SK-N-SH (cell line): ENCODE results near the gene BBS9. TPM values are rescaled to one million over a fixed set of nuclear protein-coding genes. Genes with fewer than 3 reads are reported as not detected.

Experiments used
- CTCF ChIA-PET: fragments of 300-600, 350-600 bp; formaldehyde crosslinking; extraction: SDS; loops from one replicate; lab custom pipeline; 2021; lab: Yijun Ruan, JAX
- POLR2A ChIA-PET: fragments of 350-600 bp; sonication (Branson Sonifier 250); formaldehyde crosslinking; extraction: SDS; loops from one replicate; lab custom pipeline; 2020; ENCODE audit warnings: antibody characterized with exemption, inconsistent platforms; lab: Yijun Ruan, JAX
- DNase-seq: peaks from one replicate; pipeline ENCODE4 v3.0.0; 2012
- H2AFZ ChIP-seq: fragments of 200-600 bp; sonication (generic); 2 replicates; pipeline ENCODE4 v1.8.1; 2016; ENCODE audit warnings: antibody characterized with exemption, mild to moderate bottlenecking, low read depth
- H3F3A ChIP-seq: fragments of 200-600 bp; sonication (generic); replicated peaks from 2 replicates; pipeline ENCODE3; 2016; ENCODE audit warnings: antibody characterized with exemption, mild to moderate bottlenecking; ENCODE audit not compliant: insufficient read depth
- H3K27ac ChIP-seq, 2 experiments: fragments of 200-500 bp in 1 of 2; fragments of 200-600 bp in 1 of 2; sonication (Bioruptor generic) in 1 of 2; sonication (generic), shearing (Covaris generic) in 1 of 2; 2 replicates each; pipeline versions ENCODE4 v1.5.1 to v1.6.1; 2014 to 2016; ENCODE audit warnings: low read depth in 2 of 2, inconsistent platforms in 1 of 2, low read length in 1 of 2, mild to moderate bottlenecking in 1 of 2, mixed read lengths in 1 of 2
- H3K27me3 ChIP-seq: fragments of 200-600 bp; sonication (generic), shearing (Covaris generic); 2 replicates; pipeline ENCODE4 v1.6.1; 2016; ENCODE audit warnings: mixed run types; ENCODE audit not compliant: insufficient read depth
- H3K36me3 ChIP-seq, 2 experiments: fragments of 200-500 bp in 1 of 2; fragments of 200-600 bp in 1 of 2; sonication (Bioruptor generic) in 1 of 2; sonication (generic) in 1 of 2; replicated peaks in 1 of 2; 2 replicates each; pipeline versions ENCODE3 to v1.5.1; 2014 to 2016; ENCODE audit warnings: low read length in 1 of 2, mild to moderate bottlenecking in 1 of 2; ENCODE audit not compliant: insufficient read depth in 2 of 2, control insufficient read depth in 1 of 2
- H3K4me1 ChIP-seq, 2 experiments: fragments of 200-500 bp in 1 of 2; fragments of 200-600 bp in 1 of 2; sonication (Bioruptor generic) in 1 of 2; sonication (generic), shearing (Covaris generic) in 1 of 2; 2 replicates each; pipeline versions ENCODE4 v1.5.1 to v1.6.1; 2014 to 2016; ENCODE audit warnings: low read depth in 1 of 2, low read length in 1 of 2, mixed run types in 1 of 2; ENCODE audit not compliant: insufficient read depth in 2 of 2, control insufficient read depth in 1 of 2
- H3K4me2 ChIP-seq: fragments of 200-600 bp; sonication (generic), shearing (Covaris generic); 2 replicates; pipeline ENCODE4 v1.6.1; 2017; ENCODE audit warnings: mixed run types
- H3K4me3 ChIP-seq, 2 experiments: fragments of 200-500 bp in 1 of 2; fragments of 200-600 bp in 1 of 2; sonication (Bioruptor generic) in 1 of 2; sonication (generic), shearing (Covaris generic) in 1 of 2; 2 replicates each; pipeline versions ENCODE4 v1.5.1 to v1.8.1; 2014 to 2016; ENCODE audit warnings: low read depth in 2 of 2, inconsistent platforms in 1 of 2, low read length in 1 of 2, mild to moderate bottlenecking in 1 of 2, mixed read lengths in 1 of 2, moderate library complexity in 1 of 2
- H3K79me2 ChIP-seq: fragments of 200-600 bp; sonication (generic); 2 replicates; pipeline ENCODE4 v1.8.1; 2017; ENCODE audit warnings: mild to moderate bottlenecking; ENCODE audit not compliant: insufficient read depth
- H3K9ac ChIP-seq: fragments of 200-600 bp; sonication (generic); 2 replicates; pipeline ENCODE4 v1.6.1; 2017; ENCODE audit warnings: mixed run types
- H3K9me2 ChIP-seq: fragments of 200-600 bp; sonication (generic); 2 replicates; pipeline ENCODE4 v1.6.1; 2017; ENCODE audit warnings: mixed run types
- H3K9me3 ChIP-seq: fragments of 200-600 bp; sonication (generic); 2 replicates; pipeline ENCODE4 v1.6.1; 2017; ENCODE audit warnings: mixed run types, mild to moderate bottlenecking, moderate library complexity
- H4K20me1 ChIP-seq: fragments of 200-600 bp; sonication (generic); 2 replicates; pipeline ENCODE4 v1.6.1; 2017; ENCODE audit warnings: mild to moderate bottlenecking, mixed run types; ENCODE audit not compliant: insufficient read depth
- ELF1 ChIP-seq: IDR thresholded peaks from 2 replicates; pipeline ENCODE4 v1.4.0; 2012
- EZH2phosphoT487 ChIP-seq: fragments of 200-600 bp; sonication (generic); IDR thresholded peaks from 2 replicates; pipeline ENCODE4 v1.6.1; 2017; ENCODE audit warnings: low read depth, mixed run types, mild to moderate bottlenecking, antibody characterized with exemption, moderate library complexity, borderline replicate concordance
- IRF3 ChIP-seq: fragments of 150-350 bp; IDR thresholded peaks from 2 replicates; pipeline ENCODE4 v1.6.1; 2016; ENCODE audit warnings: mild to moderate bottlenecking, low read depth, low read length
- JUND ChIP-seq: IDR thresholded peaks from 2 replicates; pipeline ENCODE4 v1.4.0; 2012
- NFIC ChIP-seq: IDR thresholded peaks from 2 replicates; pipeline ENCODE4 v1.4.0; 2012; ENCODE audit warnings: borderline replicate concordance
- NRF1 ChIP-seq: IDR thresholded peaks from 2 replicates; pipeline ENCODE4 v1.6.1; 2012; ENCODE audit warnings: low read depth, mild to moderate bottlenecking, low read length
- POLR2AphosphoS5 ChIP-seq: IDR thresholded peaks from 2 replicates; pipeline ENCODE4 v1.6.1; 2012; ENCODE audit warnings: low read depth, low read length
- RCOR1 ChIP-seq: fragments of 150-350 bp; IDR thresholded peaks from 2 replicates; pipeline ENCODE4 v1.6.1; 2017; ENCODE audit warnings: antibody characterized with exemption, low read length
- REST ChIP-seq: IDR thresholded peaks from 2 replicates; pipeline ENCODE4 v1.6.1; 2012; ENCODE audit warnings: mild to moderate bottlenecking, low read depth, low read length, moderate library complexity
- SIN3A ChIP-seq: IDR thresholded peaks from 2 replicates; pipeline ENCODE4 v1.6.1; 2012; ENCODE audit warnings: low read depth, mild to moderate bottlenecking, low read length, moderate library complexity, borderline replicate concordance
- SMC3 ChIP-seq: IDR thresholded peaks from 2 replicates; pipeline ENCODE4 v1.6.1; 2012; ENCODE audit warnings: low read depth, low read length, improper control_type of control experiment
- TCF12 ChIP-seq: IDR thresholded peaks from 2 replicates; pipeline ENCODE4 v1.4.0; 2012
- USF1 ChIP-seq: IDR thresholded peaks from 2 replicates; pipeline ENCODE4 v1.4.0; 2012; ENCODE audit warnings: low read depth, borderline replicate concordance
- USF2 ChIP-seq: fragments of 150-350 bp; IDR thresholded peaks from 2 replicates; pipeline ENCODE4 v1.6.1; 2017; ENCODE audit warnings: antibody characterized with exemption, low read length, low read depth, borderline replicate concordance
- YY1 ChIP-seq: IDR thresholded peaks from 2 replicates; pipeline ENCODE4 v1.4.0; 2012; ENCODE audit warnings: low read depth, mild to moderate bottlenecking
- WGBS: methylation state at CpG from one replicate; pipeline ENCODE4 v1.1.6; 2017; ENCODE audit warnings: low lambda C conversion rate; 5-methylcytosine and 5-hydroxymethylcytosine counted together
- polyA plus RNA-seq, 3 experiments: library from polyadenylated mRNA; depleted of rRNA; stranded (reverse); fragments of >200 nt; gene quantifications; 2 replicates each; pipeline ENCODE4 v1.2.3, GENCODE V29; 2012

Gene BBS9
- polyA plus RNA-seq, 1 of the 3 experiments (the other 2 are of a cell fraction) = 7.5 TPM

GRCh38 chr7:33509206-33509605, 379.8 kb downstream of the BBS9 start:
- Histone ChIP-seq H3K79me2 (no peaks in the 10 kb centered on the region), H3K27ac (no peak overlapping the region), H3K9me3 (no peaks in the 10 kb centered on the region), H3K4me2 (no peak overlapping the region), H3K9me2 (no peaks in the 10 kb centered on the region), H4K20me1 (no peaks in the 10 kb centered on the region), H3F3A (no peaks in the 10 kb centered on the region), H3K4me1 (peaks cover 0 to under 1% of the 10 kb centered on the region in 2 experiments; a peak in 1 of 4 replicates), H3K27me3 (no peaks in the 10 kb centered on the region), H2AFZ (no peak overlapping the region), H3K36me3 (no peaks in the 10 kb centered on the region), H3K4me3 (no peak overlapping the region), H3K9ac (no peak overlapping the region)
- POLR2A ChIA-PET = no interaction called here
- no peak for TF ChIP-seq RCOR1
- no peak for TF ChIP-seq SMC3
- no peak for TF ChIP-seq ELF1
- no peak for TF ChIP-seq YY1
- TF ChIP-seq SIN3A = no peak
- no peak for TF ChIP-seq NRF1
- TF ChIP-seq JUND = no peak
- TF ChIP-seq IRF3 = no peak
- DNase-seq = no peak
- 82% methylated on average over 3 of the region's 3 CpGs for WGBS
- CTCF ChIA-PET = no interaction called here

- WGBS = 74% methylated on average over 3 of the region's 3 CpGs
- TF ChIP-seq EZH2phosphoT487 (no peak), TCF12 (no peak), REST (no peak), IRF3 (no peak), USF1 (no peak), POLR2AphosphoS5 (no peak), USF2 (no peak), NFIC (no peak)
- Histone ChIP-seq H3K4me3 (no peak overlapping the region), H3K9ac (no peak overlapping the region), H3K9me3 (no peaks in the 10 kb centered on the region), H2AFZ (no peak overlapping the region), H3K27me3 (no peaks in the 10 kb centered on the region), H3F3A (no peaks in the 10 kb centered on the region), H3K27ac (no peak overlapping the region), H3K9me2 (no peaks in the 10 kb centered on the region), H3K79me2 (no peaks in the 10 kb centered on the region), H3K36me3 (no peaks in the 10 kb centered on the region), H3K4me2 (no peak overlapping the region), H3K4me1 (no peaks in the 10 kb centered on the region; a peak in 1 of 4 replicates), H4K20me1 (no peaks in the 10 kb centered on the region)
- DNase-seq = no peak
- CTCF ChIA-PET = no interaction called here
- POLR2A ChIA-PET = no interaction called here
These were observed 382.4 kb downstream of the BBS9 start for GRCh38 chr7:33511778-33512177.
